Skeletal muscle satellite cell (primary cell): ENCODE data around the gene SLC25A38.
A peak's percentile ranks its signal among the peaks of the same experiment; 100 is the strongest.

ENCODE experiments used
- H3K27me3 ChIP-seq: 2 replicates; pipeline ENCODE4 v1.7.0; 2013; ENCODE audit warnings: low read length; ENCODE audit not compliant: control insufficient read depth, insufficient read depth
- H3K36me3 ChIP-seq: 2 replicates; pipeline ENCODE4 v1.7.0; 2013; ENCODE audit warnings: mild to moderate bottlenecking, control low read depth, low read length; ENCODE audit not compliant: insufficient read depth
- H3K4me1 ChIP-seq: 2 replicates; pipeline ENCODE4 v1.7.0; 2013; ENCODE audit warnings: low read length; ENCODE audit not compliant: control insufficient read depth, insufficient read depth
- H3K4me2 ChIP-seq: 2 replicates; pipeline ENCODE4 v1.7.0; 2013; ENCODE audit warnings: mild to moderate bottlenecking, low read length
- H3K4me3 ChIP-seq: 2 replicates; pipeline ENCODE4 v1.7.0; 2013; ENCODE audit warnings: low read length
- H3K9ac ChIP-seq: 2 replicates; pipeline ENCODE4 v1.7.0; 2013; ENCODE audit warnings: mild to moderate bottlenecking, low read depth, low read length, moderate library complexity
- H3K9me3 ChIP-seq: replicated peaks from 2 replicates; pipeline ENCODE4 v1.7.0; 2013; ENCODE audit warnings: mild to moderate bottlenecking, control low read depth, low read length

The SLC25A38 gene

DNA sequence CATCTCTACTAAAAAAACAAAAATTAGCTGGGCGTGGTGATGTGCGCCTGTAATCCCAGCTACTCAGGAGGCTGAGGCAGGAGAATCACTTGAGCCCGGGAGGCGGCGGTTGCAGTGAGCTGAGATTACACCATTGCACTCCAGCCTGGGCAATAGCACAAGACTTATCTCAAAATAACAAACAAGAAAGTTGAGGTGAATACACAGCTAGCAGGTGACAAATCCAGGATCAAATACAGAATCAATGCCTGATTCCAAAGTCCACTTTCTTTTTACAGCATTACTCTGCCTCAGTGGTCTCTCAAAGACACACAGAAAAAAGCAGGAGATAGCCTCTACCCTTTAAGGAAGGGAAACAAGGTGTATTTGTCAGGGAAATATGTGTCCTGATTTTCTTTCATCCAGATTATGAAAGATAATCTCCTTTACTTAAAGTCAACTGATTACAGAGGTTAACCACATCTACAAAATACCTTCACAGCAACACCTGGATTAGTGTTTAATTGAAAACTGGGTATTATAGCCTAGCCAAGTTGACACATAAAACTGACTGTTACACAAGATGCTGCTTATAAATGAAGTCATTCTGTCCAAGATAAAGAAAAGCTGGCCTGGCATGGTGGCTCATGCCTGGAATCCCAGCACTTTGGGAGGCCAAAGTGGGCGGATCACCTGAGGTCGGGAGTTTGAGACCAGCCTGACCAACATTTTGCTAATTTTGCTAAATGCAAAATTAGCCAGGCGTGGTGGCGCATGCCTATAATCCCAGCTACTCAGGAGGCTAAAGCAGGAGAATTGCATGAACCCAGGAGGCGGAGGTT lies 4.0 kb upstream of the SLC25A38 start:
- no peaks in the 10 kb centered on the region for H3K9me3 ChIP-seq
- H3K27me3 ChIP-seq = peaks cover 3% of the 10 kb centered on the region
- no peaks in the 10 kb centered on the region for H3K36me3 ChIP-seq
- H3K4me2 ChIP-seq = no peak overlapping the region
- H3K9ac ChIP-seq = no peak overlapping the region
- no peak overlapping the region for H3K4me3 ChIP-seq
- H3K4me1 ChIP-seq = peaks cover 3% of the 10 kb centered on the region

DNA sequence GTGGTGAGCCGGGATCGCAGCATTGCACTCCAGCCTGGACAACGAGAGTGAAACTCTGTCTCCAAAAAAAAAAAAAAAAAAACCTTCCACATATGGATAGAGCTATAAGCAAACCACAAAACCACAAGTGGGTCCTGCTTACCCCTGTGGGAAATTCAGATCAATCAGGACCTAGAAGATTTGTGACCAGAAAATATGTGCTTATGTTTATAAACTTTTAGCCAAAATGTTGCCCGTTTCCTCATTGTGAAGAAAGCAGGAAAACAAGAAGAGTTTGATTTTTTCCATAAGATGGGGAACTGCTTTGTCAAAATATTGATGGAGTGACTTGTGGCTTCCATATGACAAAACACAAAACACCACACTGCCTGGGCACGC lies 3.4 kb upstream of the SLC25A38 start:
- H3K36me3 ChIP-seq = no peaks in the 10 kb centered on the region
- peaks cover 3% of the 10 kb centered on the region for H3K27me3 ChIP-seq
- H3K4me1 ChIP-seq = peaks cover 7% of the 10 kb centered on the region
- H3K4me2 ChIP-seq = no peak overlapping the region
- H3K9ac ChIP-seq = no peak overlapping the region
- no peak overlapping the region for H3K4me3 ChIP-seq
- no peaks in the 10 kb centered on the region for H3K9me3 ChIP-seq

DNA sequence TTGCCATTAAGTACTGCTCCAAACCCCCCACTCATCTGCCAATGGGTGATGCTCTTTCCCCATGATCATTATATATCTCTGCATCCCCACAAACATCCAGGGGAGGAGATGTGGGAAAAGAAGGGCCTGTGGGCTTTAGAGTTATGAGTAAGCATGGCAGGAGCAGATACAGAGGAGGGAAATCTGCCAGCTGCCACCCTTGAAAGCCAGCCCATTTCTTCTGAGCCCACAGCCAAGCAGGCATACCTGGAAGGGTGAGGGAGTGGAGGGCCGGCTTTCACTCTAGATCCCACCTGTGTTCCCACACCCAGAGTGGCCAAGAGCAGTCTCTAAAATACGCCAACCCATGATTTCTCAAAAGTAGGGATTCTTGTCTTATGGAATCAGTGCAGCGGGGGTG lies 1.7 kb upstream of the SLC25A38 start:
- Histone ChIP-seq H3K36me3 (no peaks in the 10 kb centered on the region), H3K27me3 (peaks cover 3% of the 10 kb centered on the region), H3K9ac (no peak overlapping the region), H3K9me3 (no peaks in the 10 kb centered on the region), H3K4me1 (peaks cover 8% of the 10 kb centered on the region), H3K4me3 (no peak overlapping the region), H3K4me2 (no peak overlapping the region)

DNA sequence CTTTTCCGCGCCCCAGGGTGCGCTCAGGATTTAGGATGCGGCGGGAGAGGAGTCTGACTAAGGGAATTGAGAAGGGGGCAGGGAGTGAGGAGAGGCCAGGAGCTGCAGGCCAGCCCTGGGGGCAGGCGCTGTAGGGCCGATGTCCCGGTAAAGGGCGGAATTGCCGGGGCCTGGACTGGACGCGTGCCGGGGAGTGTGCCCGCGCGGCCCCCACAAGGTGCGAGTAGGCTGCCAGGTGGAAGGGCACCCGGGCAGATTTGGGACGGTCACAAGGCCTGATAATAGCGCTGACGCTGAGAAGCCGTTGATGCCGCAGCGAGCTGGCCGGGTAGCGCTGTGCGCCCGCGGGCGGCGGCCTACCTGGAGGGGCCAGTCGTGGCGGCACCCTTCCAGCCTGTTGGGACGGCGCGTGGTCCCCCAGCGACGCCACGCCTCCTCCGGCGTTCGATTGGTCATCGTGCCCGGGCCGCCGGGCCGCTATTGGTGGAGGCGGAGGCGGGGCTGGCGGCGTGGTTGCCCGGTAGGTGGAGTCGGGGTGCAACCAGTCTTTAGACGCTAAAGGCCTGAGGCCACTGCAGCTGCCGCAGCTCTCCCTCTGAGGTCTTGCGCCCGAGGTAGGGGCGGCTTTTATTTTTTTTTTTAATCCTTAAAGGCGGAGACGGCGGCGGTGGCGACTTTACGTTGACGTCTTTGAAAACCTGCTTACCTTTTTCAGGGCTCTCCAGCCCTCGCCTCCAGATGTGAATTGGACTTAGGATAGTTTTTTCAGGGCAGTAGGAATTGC lies 903 bp downstream of the SLC25A38 start:
- peaks cover 8% of the 10 kb centered on the region for H3K4me1 ChIP-seq
- peak overlapping the region; percentile 91 for H3K4me2 ChIP-seq
- H3K27me3 ChIP-seq = no peaks in the 10 kb centered on the region
- peak overlapping the region; percentile 96 for H3K9ac ChIP-seq
- peak overlapping the region; percentile 90 for H3K4me3 ChIP-seq
- no peaks in the 10 kb centered on the region for H3K9me3 ChIP-seq
- peaks cover under 1% of the 10 kb centered on the region for H3K36me3 ChIP-seq

DNA sequence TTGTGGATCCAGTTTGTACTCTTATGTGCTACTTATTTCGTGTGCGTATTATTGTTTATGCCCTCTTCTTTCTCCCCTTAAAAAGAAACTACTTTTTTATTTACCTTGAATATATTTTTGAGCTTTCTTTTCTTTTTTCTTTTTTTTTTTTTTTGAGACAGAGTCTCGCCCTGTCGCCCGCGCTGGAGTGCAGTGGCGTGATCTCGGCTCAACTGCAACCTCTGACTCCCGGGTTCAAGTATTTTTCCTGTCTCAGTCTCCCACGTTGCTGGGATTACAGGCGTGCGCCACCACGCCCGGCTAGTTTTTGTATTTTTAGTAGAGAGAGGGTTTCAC lies 1.5 kb downstream of the SLC25A38 start:
- peaks cover 6% of the 10 kb centered on the region for H3K36me3 ChIP-seq
- peak overlapping the region; percentile 90 for H3K4me3 ChIP-seq
- peak overlapping the region; percentile 80 for H3K9ac ChIP-seq
- H3K27me3 ChIP-seq = no peaks in the 10 kb centered on the region
- H3K9me3 ChIP-seq = no peaks in the 10 kb centered on the region
- H3K4me1 ChIP-seq = peaks cover 8% of the 10 kb centered on the region
- peak overlapping the region; percentile 91 for H3K4me2 ChIP-seq

DNA sequence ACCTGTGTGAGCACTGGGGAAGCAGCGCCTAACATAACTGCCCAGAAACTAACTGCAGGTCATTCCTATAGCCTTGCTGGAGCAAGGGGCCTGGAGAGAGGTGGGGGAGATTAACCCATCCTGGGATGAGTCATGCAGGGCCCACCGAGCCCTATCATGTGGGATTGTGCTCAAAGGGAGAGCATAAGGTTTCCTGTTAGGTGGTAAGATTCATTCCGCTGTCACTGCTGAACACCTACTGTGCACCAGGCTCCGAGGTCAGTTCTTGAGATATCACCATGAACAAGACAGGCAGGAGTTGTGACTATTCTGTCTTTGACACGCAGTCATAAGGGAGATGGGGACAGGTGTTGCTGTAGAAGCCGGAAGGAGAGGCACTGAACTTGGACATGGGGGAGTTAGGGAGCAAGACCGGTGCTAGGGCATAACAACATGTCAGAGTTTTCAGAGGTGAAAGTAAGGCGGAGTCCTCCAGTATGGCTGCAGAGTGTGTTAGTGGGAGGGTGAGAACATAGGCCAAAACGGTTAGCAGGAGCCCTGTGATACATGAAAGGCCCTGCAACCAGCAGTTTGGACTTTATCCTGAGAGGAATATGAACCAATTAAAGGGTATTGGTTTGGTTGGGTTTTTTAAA lies 2.4 kb downstream of the SLC25A38 start:
- H3K4me3 ChIP-seq = no peak overlapping the region
- no peaks in the 10 kb centered on the region for H3K9me3 ChIP-seq
- H3K4me2 ChIP-seq = no peak overlapping the region
- H3K4me1 ChIP-seq = peaks cover 8% of the 10 kb centered on the region
- H3K9ac ChIP-seq = no peak overlapping the region
- peaks cover 13% of the 10 kb centered on the region for H3K36me3 ChIP-seq
- no peaks in the 10 kb centered on the region for H3K27me3 ChIP-seq

DNA sequence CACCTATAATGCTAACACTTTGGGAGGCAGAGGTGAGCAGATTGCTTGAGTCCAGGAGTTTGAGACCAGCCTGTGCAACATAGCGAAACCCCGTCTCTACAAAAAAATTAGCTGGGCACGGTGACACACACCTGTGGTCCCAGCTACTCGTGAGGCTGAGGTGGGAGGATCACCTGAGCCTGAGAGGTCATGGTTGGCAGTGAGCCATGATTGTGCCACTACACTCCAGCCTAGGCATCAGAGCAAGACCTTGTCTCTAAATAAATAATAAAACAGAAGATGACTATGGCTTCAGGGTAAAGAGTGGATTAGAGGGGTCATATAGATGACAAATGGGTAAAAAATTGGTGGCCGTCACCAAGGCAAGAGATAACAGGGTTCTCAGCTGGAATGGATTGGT lies 3.1 kb downstream of the SLC25A38 start:
- Histone ChIP-seq H3K4me2 (no peak overlapping the region), H3K27me3 (no peaks in the 10 kb centered on the region), H3K36me3 (peaks cover 20% of the 10 kb centered on the region), H3K9ac (no peak overlapping the region), H3K4me1 (peaks cover 8% of the 10 kb centered on the region), H3K9me3 (no peaks in the 10 kb centered on the region), H3K4me3 (no peak overlapping the region)

DNA sequence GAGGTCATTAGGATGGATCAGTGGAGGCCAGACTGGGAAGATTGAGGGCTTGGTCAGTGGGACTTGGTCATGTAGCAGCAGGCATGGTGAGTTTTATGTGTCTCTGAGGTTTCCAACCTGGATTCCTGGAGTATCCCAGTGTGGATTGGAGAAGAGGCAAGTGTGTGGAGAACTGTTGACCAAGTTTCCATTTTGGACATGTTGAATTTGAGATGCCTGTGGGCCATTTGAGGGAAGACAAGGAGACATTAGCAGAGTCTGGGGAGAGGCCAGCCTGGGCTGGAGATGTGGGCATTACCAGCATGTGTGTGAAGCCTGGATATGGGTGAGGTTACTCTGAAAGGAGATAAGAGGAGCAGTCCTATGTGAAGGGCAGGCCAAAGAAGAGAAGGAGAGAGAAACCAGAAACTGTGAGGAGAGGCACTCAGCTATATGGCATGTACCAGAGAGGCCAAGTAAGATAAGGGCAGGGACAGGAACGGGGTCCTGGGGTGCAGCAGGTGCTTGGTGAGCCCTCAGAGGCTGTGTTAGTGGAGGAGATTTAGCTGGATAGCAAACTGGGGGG lies 4.3 kb downstream of the SLC25A38 start:
- Histone ChIP-seq H3K9me3 (no peaks in the 10 kb centered on the region), H3K4me2 (no peak overlapping the region), H3K36me3 (peaks cover 28% of the 10 kb centered on the region), H3K4me3 (no peak overlapping the region), H3K4me1 (peaks cover 8% of the 10 kb centered on the region), H3K27me3 (no peaks in the 10 kb centered on the region), H3K9ac (no peak overlapping the region)

DNA sequence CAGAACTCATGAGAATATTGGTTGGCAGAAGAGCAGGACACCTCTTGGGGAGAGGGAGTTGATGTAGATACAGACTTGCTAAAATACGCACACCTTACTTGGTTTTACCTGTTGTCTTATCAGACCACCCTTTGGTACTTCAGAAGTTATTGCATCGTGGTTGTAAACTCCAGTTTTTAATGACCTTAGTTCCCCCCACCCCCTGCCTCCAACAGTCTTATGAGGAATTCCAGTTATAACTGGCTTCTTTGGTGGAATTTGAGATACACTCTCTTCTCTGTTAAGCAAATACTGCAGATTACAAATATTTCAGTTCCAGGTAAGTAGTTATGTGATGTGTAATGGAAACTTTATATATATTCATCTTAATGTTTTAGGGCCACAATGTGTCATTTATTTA lies 5.0 kb downstream of the SLC25A38 start:
- H3K9ac ChIP-seq = no peak overlapping the region
- H3K4me2 ChIP-seq = no peak overlapping the region
- no peaks in the 10 kb centered on the region for H3K9me3 ChIP-seq
- peaks cover 5% of the 10 kb centered on the region for H3K4me1 ChIP-seq
- H3K36me3 ChIP-seq = peaks cover 31% of the 10 kb centered on the region
- H3K27me3 ChIP-seq = no peaks in the 10 kb centered on the region
- H3K4me3 ChIP-seq = no peak overlapping the region

DNA sequence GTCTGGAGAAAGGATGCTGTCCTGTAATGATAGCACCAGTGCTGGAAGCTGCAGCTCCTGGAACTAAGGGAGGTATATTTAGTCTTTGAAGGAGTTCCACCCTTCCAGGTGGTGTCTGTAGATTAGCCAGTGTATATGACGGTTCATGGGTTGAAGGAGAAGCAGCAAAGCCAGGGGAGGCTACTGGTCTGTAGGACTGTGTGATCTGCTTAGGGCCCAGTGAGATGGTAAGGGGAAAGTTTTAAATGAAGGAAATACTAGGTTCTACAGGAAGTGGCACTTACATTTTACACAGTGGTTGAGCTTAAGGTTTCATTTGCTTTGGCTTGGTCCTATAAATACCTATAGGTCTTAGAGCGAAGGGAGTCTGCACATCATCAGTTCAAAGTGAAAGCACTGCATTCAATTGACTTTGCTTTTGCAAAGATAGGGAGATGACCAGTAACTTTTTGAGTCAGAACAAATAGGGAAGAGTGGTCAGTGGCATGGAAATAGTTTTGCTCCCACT lies 5.6 kb downstream of the SLC25A38 start:
- Histone ChIP-seq H3K27me3 (no peaks in the 10 kb centered on the region), H3K36me3 (peaks cover 33% of the 10 kb centered on the region), H3K9ac (no peak overlapping the region)

DNA sequence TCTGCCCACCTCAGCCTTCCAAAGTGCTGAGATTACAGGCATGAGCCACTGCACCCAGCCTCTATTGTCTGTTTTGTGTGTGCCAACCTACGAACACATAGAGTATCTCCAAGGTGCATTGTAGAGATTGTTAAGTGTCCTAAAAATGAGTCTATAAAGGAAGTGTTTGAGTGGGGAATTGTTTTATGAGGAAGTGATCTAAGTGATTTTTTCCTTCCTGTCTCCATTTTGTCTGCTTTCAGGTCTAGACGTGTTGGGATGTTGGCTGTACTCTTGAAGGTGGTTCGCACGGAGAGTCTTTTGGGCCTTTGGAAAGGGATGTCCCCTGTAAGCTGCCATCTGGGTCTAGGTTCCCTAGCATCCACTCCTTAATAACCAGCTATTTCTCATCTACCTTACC lies 7.0 kb downstream of the SLC25A38 start:
- no peak overlapping the region for H3K4me2 ChIP-seq
- no peak overlapping the region for H3K4me3 ChIP-seq
- H3K36me3 ChIP-seq = peaks cover 45% of the 10 kb centered on the region
- H3K9me3 ChIP-seq = no peaks in the 10 kb centered on the region
- no peaks in the 10 kb centered on the region for H3K27me3 ChIP-seq
- H3K9ac ChIP-seq = no peak overlapping the region
- H3K4me1 ChIP-seq = no peaks in the 10 kb centered on the region

More for the DNA sequence above, 5.6 kb downstream of the SLC25A38 start:
- no peaks in the 10 kb centered on the region for H3K9me3 ChIP-seq
- H3K4me1 ChIP-seq = peaks cover 5% of the 10 kb centered on the region
- H3K4me2 ChIP-seq = no peak overlapping the region
- H3K4me3 ChIP-seq = no peak overlapping the region
